HG03354 (cell line): Measurements from ENCODE around the gene ORC1.

Experiments used
- ATAC-seq: cut with Tn5 transposase; IDR thresholded peaks from one replicate; pipeline ENCODE4 v1.9.1; 2021; ENCODE audit warnings: mild to moderate bottlenecking; ENCODE audit not compliant: unreplicated experiment, poor library complexity, severe bottlenecking

The ORC1 gene

GRCh38 chr1:52404116-52404974 lies at the start of gene ORC1, which contains the start of gene PRPF38A:
Gene ORC1, minus strand, starts transcription at chr1:52404423. Its CDS starts 2,200 bp downstream, at chr1:52402223.
Gene PRPF38A, plus strand, starts transcription at chr1:52404602. Its CDS starts 148 bp downstream, at chr1:52404750.
- ATAC-seq: peak; percentile 95

GRCh38 chr1:52444463-52444862 lies 40.2 kb upstream of the ORC1 start:
- ATAC-seq: no peak

GRCh38 chr1:52439976-52440375 lies 35.8 kb upstream of the ORC1 start:
- ATAC-seq: no peak

GRCh38 chr1:52436817-52437216 lies 32.6 kb upstream of the ORC1 start:
- no peak for ATAC-seq

GRCh38 chr1:52435650-52436049 lies 31.4 kb upstream of the ORC1 start:
- ATAC-seq: no peak

GRCh38 chr1:52435211-52435610 lies 31.0 kb upstream of the ORC1 start:
- ATAC-seq: no peak

GRCh38 chr1:52432807-52433206 lies 28.6 kb upstream of the ORC1 start:
- no peak for ATAC-seq

- no peak for ATAC-seq
Observed at GRCh38 chr1:52427152-52427551, 22.9 kb upstream of the ORC1 start.

- no peak for ATAC-seq
Observed at GRCh38 chr1:52426371-52426770, 22.1 kb upstream of the ORC1 start.

GRCh38 chr1:52424813-52425212 lies 20.6 kb upstream of the ORC1 start:
- no peak for ATAC-seq

GRCh38 chr1:52424231-52424636 lies 20.0 kb upstream of the ORC1 start:
- no peak for ATAC-seq

GRCh38 chr1:52423771-52424170 lies 19.5 kb upstream of the ORC1 start:
- no peak for ATAC-seq

GRCh38 chr1:52423055-52423454 lies 18.8 kb upstream of the ORC1 start:
- no peak for ATAC-seq

- no peak for ATAC-seq
Observed at GRCh38 chr1:52420713-52421112, 16.5 kb upstream of the ORC1 start.

GRCh38 chr1:52416811-52417210 lies 12.6 kb upstream of the ORC1 start:
- no peak for ATAC-seq

- no peak for ATAC-seq
Observed at GRCh38 chr1:52414942-52415341, 10.7 kb upstream of the ORC1 start.

- ATAC-seq: no peak
Observed at GRCh38 chr1:52413410-52413989, 9.3 kb upstream of the ORC1 start.

GRCh38 chr1:52404975-52405338 lies 734 bp upstream of the ORC1 start:
- no peak for ATAC-seq

- peak; percentile 36 for ATAC-seq
Observed at GRCh38 chr1:52403566-52404115, 582 bp downstream of the ORC1 start.

GRCh38 chr1:52402860-52403240 lies 1.4 kb downstream of the ORC1 start:
- no peak for ATAC-seq

GRCh38 chr1:52400131-52400530 lies 4.1 kb downstream of the ORC1 start:
- ATAC-seq: no peak
